Measurements from ENCODE around the gene CREB3.

DNA sequence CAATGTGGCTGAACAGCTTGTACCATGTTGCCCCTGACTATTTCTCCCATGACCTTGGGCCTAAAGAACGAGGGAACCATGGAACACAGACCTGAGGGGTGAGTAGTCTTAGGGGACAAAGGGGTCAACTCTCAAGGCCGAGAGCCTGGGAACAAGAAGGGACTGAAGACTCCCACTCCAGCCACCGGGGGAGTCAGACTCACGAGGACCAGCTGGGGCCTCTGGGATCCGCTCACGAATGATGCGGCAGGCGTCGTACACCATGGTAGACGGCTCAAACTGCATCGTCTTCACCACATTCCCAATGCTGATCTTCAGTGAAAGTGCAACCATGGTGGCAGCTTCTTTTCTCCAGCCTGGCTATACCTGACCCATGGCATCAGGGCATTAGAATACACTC is 7.1 kb upstream of the CREB3 start:
- TF ChIP-seq, protein P1, sequence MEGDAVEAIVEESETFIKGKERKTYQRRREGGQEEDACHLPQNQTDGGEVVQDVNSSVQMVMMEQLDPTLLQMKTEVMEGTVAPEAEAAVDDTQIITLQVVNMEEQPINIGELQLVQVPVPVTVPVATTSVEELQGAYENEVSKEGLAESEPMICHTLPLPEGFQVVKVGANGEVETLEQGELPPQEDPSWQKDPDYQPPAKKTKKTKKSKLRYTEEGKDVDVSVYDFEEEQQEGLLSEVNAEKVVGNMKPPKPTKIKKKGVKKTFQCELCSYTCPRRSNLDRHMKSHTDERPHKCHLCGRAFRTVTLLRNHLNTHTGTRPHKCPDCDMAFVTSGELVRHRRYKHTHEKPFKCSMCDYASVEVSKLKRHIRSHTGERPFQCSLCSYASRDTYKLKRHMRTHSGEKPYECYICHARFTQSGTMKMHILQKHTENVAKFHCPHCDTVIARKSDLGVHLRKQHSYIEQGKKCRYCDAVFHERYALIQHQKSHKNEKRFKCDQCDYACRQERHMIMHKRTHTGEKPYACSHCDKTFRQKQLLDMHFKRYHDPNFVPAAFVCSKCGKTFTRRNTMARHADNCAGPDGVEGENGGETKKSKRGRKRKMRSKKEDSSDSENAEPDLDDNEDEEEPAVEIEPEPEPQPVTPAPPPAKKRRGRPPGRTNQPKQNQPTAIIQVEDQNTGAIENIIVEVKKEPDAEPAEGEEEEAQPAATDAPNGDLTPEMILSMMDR (IDR thresholded peaks at IDR 0.05) = no peak
- TF ChIP-seq POLR2A (IDR thresholded peaks at IDR 0.05) = no peak
